HepG2 (cell line): ENCODE results near the gene ASIC2.

Experiments
- CTCF ChIP-seq: sonication (generic); formaldehyde crosslinking; IDR thresholded peaks from 2 replicates; pipeline ENCODE4 v1.5.0; 2020; ENCODE audit warnings: mild to moderate bottlenecking, missing genetic modification reagents, moderate library complexity
- UBTF ChIP-seq: sonication (generic); formaldehyde crosslinking; IDR thresholded peaks from 2 replicates; pipeline ENCODE4 v1.4.0; 2020; ENCODE audit warnings: mild to moderate bottlenecking, missing genetic modification reagents
- ZBTB49 ChIP-seq: sonication (generic); formaldehyde crosslinking; IDR thresholded peaks from 2 replicates; pipeline ENCODE4 v1.4.0; 2020; ENCODE audit warnings: missing genetic modification reagents, borderline replicate concordance

- TF ChIP-seq CTCF (CRISPR knock-in tag) = no peak
- TF ChIP-seq UBTF (CRISPR knock-in tag) = no peak
- no peak for TF ChIP-seq ZBTB49 (CRISPR knock-in tag)
Measured at GRCh38 chr17:33109336-33110072, 183.6 kb downstream of the ASIC2 start.
